H1 (cell line): ENCODE data around the gene HNRNPH2. TPM values are rescaled to one million over a fixed set of nuclear protein-coding genes. Genes with fewer than 3 reads are reported as not detected.

ENCODE experiments used
- ATF3 ChIP-seq: IDR thresholded peaks from 2 replicates; pipeline ENCODE4 v1.6.1; 2011; ENCODE audit warnings: low read depth, mild to moderate bottlenecking, low read length; ENCODE audit not compliant: insufficient read depth
- BCL11A ChIP-seq, 2 experiments: IDR thresholded peaks; one replicate each; pipeline ENCODE4 v1.6.1; 2011; ENCODE audit warnings: low read depth in 2 of 2, low read length in 2 of 2, mild to moderate bottlenecking in 2 of 2
- CEBPB ChIP-seq: IDR thresholded peaks from 2 replicates; pipeline ENCODE4 v1.6.1; 2012; ENCODE audit warnings: low read depth, low read length
- CREB1 ChIP-seq: IDR thresholded peaks from 2 replicates; pipeline ENCODE4 v1.6.1; 2012; ENCODE audit warnings: inconsistent platforms
- E2F6 ChIP-seq: IDR thresholded peaks from 2 replicates; pipeline ENCODE4 v1.6.1; 2012; ENCODE audit warnings: inconsistent platforms
- EGR1 ChIP-seq: IDR thresholded peaks from 2 replicates; pipeline ENCODE4 v1.6.1; 2011; ENCODE audit warnings: low read depth, low read length, borderline replicate concordance
- EZH2 ChIP-seq: fragments of 200-600 bp; sonication (generic); IDR thresholded peaks from 2 replicates; pipeline ENCODE4 v1.7.1; 2012; ENCODE audit warnings: low read depth, mild to moderate bottlenecking, moderate library complexity, low read length, inconsistent platforms; ENCODE audit not compliant: severe bottlenecking
- FOSL1 ChIP-seq: IDR thresholded peaks from 2 replicates; pipeline ENCODE4 v1.6.1; 2011; ENCODE audit warnings: mild to moderate bottlenecking, low read depth, low read length, moderate library complexity; ENCODE audit not compliant: insufficient read depth
- GTF2F1 ChIP-seq: IDR thresholded peaks from 2 replicates; pipeline ENCODE4 v1.6.1; 2012; ENCODE audit warnings: low read depth, low read length, improper control_type of control experiment, borderline replicate concordance
- HDAC2 ChIP-seq, 2 experiments: fragments of 300-600 bp in 1 of 2; sonication (generic) in 1 of 2; IDR thresholded peaks; 2 replicates each; pipeline ENCODE4 v1.6.1; 2011 to 2012; ENCODE audit warnings: low read depth in 2 of 2, low read length in 2 of 2, mild to moderate bottlenecking in 2 of 2, moderate library complexity in 2 of 2, borderline replicate concordance in 1 of 2, inconsistent platforms in 1 of 2
- KDM1A ChIP-seq: fragments of 200-600, 300-600 bp; sonication (generic); IDR thresholded peaks from 2 replicates; pipeline ENCODE4 v1.7.1; 2016; ENCODE audit warnings: mild to moderate bottlenecking, low read length, borderline replicate concordance
- SP1 ChIP-seq: IDR thresholded peaks from 2 replicates; pipeline ENCODE4 v1.6.1; 2011; ENCODE audit warnings: low read depth, low read length
- SP4 ChIP-seq: IDR thresholded peaks from 2 replicates; pipeline ENCODE4 v1.6.1; 2012; ENCODE audit warnings: low read length, inconsistent platforms
- SUZ12 ChIP-seq: fragments of 200-600 bp; sonication (generic); IDR thresholded peaks from 2 replicates; pipeline ENCODE4 v1.6.1; 2012; ENCODE audit warnings: mild to moderate bottlenecking, inconsistent platforms, low read length, moderate library complexity, mixed read lengths
- polyA plus RNA-seq, 7 experiments: library from polyadenylated mRNA; depleted of rRNA in 3 of 7; stranded (reverse) in 5 of 7; unstranded in 2 of 7; fragments of >200 nt in 5 of 7; fragments of 200-250 nt in 2 of 7; gene quantifications; 1 replicate in 5 of 7; 2 replicates in 1 of 7; 4 replicates in 1 of 7; pipeline versions ENCODE4 v1.2.1 to v1.2.3, GENCODE V29; 2011 to 2013; ENCODE audit warnings: missing spikeins in 2 of 7, mixed read lengths in 2 of 7
- total RNA-seq: library from RNA; stranded (reverse); fragmentation: NEBNext Ultra II Directional; extraction: Animal tissue kit (Norgen Biotek cat#: 25700); gene quantifications from 2 replicates; pipeline ENCODE4 v1.2.1, GENCODE V29; 2021
- TF ChIP-seq, protein P1 (sequence below), 3 experiments: IDR thresholded peaks; 1 replicate in 2 of 3; 2 replicates in 1 of 3; pipeline versions ENCODE4 v1.5.1 to v1.6.1; 2011; ENCODE audit warnings: low read length in 3 of 3, mild to moderate bottlenecking in 3 of 3, inconsistent platforms in 2 of 3, low read depth in 1 of 3, moderate library complexity in 1 of 3; ENCODE audit not compliant: insufficient read depth in 1 of 3; ENCODE audit errors: control extremely low read depth in 1 of 3
- TF ChIP-seq, protein P2 (sequence below): IDR thresholded peaks from 2 replicates; pipeline ENCODE4 v1.6.1; 2012; ENCODE audit warnings: low read length, inconsistent platforms

HNRNPH2 gene
- total and polyA plus RNA-seq, 2 of the 8 experiments (the other 6 are each of a cell fraction or from before 2014, with no cell fraction given): 27.7 to 66.7 TPM

GRCh38 chrX:101390664-101391525 lies 17.1 kb upstream of the HNRNPH2 start, which contains the start of gene RPL36A (continued):
- TF ChIP-seq HDAC2 (IDR thresholded peaks at IDR 0.05; ENCODE audit: borderline replicate concordance in 1 of 2, low read depth in 2 of 2, low read length in 2 of 2) (no peak), SP1 (no peak), SUZ12 (no peak), BCL11A (IDR thresholded peaks at IDR 0.05; ENCODE audit: low read depth in 2 of 2, low read length in 2 of 2) (no peak), GTF2F1 (0 out of 2 replicates have a peak, but pooled peaks have one; percentile 53), EZH2 (no peak), CEBPB (no peak), EGR1 (peak; percentile 10; the same call in 1 of the 2 replicates), FOSL1 (no peak), KDM1A (no peak), SP4 (no peak), ATF3 (no peak), CREB1 (peak; percentile 54; the same call in 1 of the 2 replicates), E2F6 (no peak; the same call in 1 of the 2 replicates)
- TF ChIP-seq, protein P1, sequence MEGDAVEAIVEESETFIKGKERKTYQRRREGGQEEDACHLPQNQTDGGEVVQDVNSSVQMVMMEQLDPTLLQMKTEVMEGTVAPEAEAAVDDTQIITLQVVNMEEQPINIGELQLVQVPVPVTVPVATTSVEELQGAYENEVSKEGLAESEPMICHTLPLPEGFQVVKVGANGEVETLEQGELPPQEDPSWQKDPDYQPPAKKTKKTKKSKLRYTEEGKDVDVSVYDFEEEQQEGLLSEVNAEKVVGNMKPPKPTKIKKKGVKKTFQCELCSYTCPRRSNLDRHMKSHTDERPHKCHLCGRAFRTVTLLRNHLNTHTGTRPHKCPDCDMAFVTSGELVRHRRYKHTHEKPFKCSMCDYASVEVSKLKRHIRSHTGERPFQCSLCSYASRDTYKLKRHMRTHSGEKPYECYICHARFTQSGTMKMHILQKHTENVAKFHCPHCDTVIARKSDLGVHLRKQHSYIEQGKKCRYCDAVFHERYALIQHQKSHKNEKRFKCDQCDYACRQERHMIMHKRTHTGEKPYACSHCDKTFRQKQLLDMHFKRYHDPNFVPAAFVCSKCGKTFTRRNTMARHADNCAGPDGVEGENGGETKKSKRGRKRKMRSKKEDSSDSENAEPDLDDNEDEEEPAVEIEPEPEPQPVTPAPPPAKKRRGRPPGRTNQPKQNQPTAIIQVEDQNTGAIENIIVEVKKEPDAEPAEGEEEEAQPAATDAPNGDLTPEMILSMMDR (IDR thresholded peaks at IDR 0.05; ENCODE audit: control extremely low read depth in 1 of 3, insufficient read depth in 1 of 3, low read depth in 1 of 3, low read length in 3 of 3): peak; percentile 61 to 76 (median 64)
- TF ChIP-seq, protein P2, sequence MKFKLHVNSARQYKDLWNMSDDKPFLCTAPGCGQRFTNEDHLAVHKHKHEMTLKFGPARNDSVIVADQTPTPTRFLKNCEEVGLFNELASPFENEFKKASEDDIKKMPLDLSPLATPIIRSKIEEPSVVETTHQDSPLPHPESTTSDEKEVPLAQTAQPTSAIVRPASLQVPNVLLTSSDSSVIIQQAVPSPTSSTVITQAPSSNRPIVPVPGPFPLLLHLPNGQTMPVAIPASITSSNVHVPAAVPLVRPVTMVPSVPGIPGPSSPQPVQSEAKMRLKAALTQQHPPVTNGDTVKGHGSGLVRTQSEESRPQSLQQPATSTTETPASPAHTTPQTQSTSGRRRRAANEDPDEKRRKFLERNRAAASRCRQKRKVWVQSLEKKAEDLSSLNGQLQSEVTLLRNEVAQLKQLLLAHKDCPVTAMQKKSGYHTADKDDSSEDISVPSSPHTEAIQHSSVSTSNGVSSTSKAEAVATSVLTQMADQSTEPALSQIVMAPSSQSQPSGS: peak; percentile 82; the same call in 1 of the 2 replicates
